HG02981 (cell line): Measurements from ENCODE around the gene SHISA5.
A peak's percentile ranks its signal among the peaks of the same experiment; 100 is the strongest.
"Not testable (repeated sequence)": the region's sequence is repeated elsewhere in the genome, so short reads cannot be mapped to it uniquely, and the experiment has no call there.

Experiments
- ATAC-seq: cut with Tn5 transposase; IDR thresholded peaks from one replicate; pipeline ENCODE4 v1.9.1; 2021; ENCODE audit warnings: mild to moderate bottlenecking, moderate library complexity; ENCODE audit not compliant: unreplicated experiment

SHISA5 gene

DNA sequence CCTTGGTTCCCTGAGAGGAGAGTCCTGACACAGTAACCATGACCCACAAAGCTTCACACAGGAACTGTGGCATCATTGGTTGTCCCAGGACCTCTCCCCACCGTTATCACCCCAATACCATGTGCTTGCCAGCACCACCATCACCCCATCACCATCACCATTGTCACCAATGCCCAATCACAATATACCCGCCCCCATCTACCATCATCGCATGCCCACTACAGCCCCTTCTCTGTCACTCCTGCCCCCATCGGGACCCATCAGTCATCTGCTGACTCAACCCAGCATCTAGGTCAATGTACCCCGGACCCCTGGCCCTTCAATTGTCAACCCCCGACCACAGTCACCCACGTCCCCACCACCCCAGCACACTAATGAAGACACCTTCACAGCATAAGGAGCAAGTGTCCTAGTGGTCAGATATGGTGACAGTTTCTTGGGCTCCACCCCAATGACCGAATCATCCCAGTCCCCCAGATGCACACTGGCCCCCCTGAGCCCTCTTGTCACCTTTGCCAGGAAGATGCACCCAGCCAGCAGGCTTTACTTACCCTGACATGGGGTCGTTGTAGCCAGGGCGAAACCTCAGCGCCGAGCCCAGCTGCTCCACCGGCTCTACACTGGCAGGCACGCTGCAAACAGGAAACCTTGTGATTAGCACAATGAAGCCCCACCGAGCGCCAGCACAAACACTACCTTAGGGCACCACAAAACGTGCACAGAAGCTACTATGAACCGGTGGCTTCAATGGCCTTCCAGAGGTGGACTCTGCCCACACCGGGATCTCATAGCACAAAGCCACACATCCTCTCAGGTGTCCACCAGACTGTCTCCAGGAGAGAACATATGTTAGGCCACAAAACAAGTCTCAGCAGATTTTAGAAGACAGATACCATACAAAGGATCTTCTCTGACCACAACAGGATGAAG, 25.1 kb downstream of the SHISA5 start:
- ATAC-seq = no peak

DNA sequence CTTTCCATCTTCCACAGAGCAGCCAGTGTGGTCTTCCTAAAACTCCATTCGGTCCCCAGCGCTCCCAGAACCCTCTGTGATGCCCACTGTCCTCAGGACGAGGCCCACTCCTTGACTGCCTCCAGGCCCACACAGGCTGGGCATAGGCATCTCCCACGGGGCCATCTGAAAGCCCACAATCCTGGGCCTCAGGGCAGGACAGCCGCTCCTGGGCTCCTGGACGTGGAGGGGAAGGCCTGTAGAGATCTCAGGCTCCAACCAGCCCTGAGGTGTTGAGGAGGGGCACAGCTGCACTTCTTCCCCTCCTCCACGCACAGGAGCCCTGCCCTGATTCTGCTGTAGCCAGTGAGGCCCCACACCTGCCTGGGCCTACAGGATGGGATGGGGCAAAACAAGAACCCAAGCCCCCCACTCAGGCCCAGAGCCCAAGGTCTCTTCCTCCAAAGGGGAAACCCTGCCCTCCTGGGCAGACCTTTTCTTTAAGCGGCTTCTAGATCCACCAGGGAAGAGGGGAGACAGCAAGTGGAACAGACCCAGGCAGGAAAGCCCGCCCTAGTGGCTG, 25.9 kb downstream of the SHISA5 start:
- no peak for ATAC-seq

DNA sequence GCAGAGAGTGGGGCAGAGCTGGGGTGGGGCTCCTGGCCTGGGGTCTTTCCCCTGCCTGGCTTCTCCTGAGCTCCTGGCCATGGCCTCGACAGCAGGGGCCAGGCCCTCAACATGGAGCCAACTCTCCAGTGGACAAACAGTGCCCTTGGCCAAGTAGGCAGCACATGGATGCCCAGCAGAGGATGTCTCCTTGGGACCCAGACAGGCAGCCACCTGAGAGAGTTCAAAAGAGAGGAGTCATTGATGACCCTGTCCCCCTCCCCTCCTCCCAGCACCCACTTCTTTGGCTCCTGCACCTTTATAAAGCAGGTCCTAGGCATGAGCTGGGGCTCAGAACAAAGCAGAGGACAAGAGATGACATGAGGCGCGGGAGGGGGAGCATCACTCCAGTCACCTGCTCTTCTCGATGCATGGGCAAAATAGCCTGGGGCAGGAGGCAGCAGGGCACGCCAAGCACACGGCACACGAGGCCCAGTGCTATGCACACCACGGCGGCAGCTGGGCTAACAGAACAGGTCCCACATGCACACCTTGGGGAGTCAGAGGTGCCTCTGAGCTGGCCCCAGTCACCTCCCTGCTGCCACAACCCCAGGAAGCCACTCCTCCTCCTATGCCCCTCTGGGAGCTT, 27.4 kb downstream of the SHISA5 start:
- ATAC-seq = no peak

- no peak for ATAC-seq
Measured at GRCh38 chr3:48475188-48475587, 28.8 kb downstream of the SHISA5 start.

GRCh38 chr3:48474619-48475018, 29.4 kb downstream of the SHISA5 start:
- no peak for ATAC-seq

DNA sequence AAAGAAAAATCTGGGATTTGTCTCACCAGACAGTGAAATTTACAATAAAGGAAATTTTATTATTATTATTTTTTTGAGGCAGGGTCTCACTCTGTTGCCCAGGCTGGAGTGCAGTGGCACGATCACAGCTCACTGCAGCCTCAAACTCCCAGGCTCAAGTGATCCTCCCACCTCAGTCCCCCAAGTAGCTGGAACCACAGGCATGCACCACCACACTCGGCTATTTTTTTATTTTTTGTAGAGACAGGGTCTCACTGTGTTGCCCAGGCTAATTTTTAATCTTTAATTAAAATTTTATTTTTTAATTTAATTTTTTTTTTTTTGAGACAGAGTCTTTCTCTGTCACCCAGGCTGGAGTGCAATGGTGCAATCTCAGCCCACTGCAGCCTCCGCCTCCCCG, 29.9 kb downstream of the SHISA5 start:
- ATAC-seq = not testable (repeated sequence)

- no peak for ATAC-seq
Measured at GRCh38 chr3:48473617-48473952, 30.4 kb downstream of the SHISA5 start.

- peak; percentile 82 for ATAC-seq
Measured at GRCh38 chr3:48472923-48473616, 30.9 kb downstream of the SHISA5 start.

- no peak for ATAC-seq
Measured at GRCh38 chr3:48472673-48472922, 31.4 kb downstream of the SHISA5 start.

GRCh38 chr3:48470286-48470685, 33.7 kb downstream of the SHISA5 start:
- no peak for ATAC-seq

GRCh38 chr3:48469046-48469915, 34.7 kb downstream of the SHISA5 start:
- no peak for ATAC-seq

DNA sequence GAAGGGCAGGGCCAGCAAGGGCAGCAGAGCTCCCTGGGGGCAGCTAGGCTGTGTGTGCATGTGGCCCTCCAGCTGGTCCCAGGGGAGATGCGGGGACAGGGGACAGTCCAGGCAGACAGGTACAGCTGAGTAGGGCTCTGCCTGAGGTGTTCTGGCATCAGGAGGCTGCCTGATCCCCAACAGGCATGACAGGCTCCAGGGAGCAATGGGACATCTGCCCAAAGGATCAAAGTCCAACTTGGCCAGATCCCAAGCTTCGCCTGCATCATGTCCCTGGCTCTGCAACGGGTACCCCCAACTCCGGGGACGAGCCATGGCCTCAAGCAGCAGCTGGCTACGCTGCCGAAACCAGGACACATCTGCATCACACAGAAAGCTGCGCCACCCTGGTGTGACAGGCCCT, 35.6 kb downstream of the SHISA5 start:
- no peak for ATAC-seq

GRCh38 chr3:48467473-48468267, 36.3 kb downstream of the SHISA5 start:
- ATAC-seq = no peak

DNA sequence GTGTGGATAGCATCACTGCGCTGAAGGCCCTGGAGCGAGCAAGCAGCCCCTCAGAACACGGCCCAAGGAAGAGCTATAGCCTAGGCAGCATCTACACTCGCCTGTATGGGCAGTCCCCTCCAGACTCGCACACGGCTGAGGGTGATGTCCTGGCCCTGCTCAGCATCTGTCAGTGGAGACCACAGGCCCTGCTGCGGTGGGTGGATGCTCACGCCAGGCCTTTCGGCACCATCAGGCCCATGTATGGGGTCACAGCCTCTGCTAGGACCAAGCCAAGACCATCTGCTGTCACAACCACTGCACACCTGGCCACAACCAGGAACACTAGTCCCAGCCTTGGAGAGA, 36.9 kb downstream of the SHISA5 start:
- ATAC-seq = no peak

- ATAC-seq = no peak
Measured at GRCh38 chr3:48466386-48467109, 37.4 kb downstream of the SHISA5 start.

- peak; percentile 79 for ATAC-seq
Measured at GRCh38 chr3:48465531-48466378, 38.2 kb downstream of the SHISA5 start.

DNA sequence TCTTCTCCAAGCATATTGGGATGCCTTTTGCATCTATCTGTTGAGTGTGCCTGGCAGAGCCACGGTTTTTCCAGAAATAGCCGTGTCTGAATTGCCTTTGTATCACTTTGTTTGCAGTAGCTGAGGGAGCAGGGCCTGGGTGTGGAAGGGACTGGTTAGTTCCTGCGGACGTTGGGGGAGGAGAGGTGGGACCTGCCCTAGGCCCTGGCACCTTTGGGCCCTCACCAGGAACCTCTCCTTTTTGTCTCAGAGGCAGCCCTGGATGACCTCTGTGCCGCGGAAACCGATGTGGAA, 38.8 kb downstream of the SHISA5 start:
- no peak for ATAC-seq

GRCh38 chr3:48464713-48465221, 39.2 kb downstream of the SHISA5 start:
- ATAC-seq = no peak

DNA sequence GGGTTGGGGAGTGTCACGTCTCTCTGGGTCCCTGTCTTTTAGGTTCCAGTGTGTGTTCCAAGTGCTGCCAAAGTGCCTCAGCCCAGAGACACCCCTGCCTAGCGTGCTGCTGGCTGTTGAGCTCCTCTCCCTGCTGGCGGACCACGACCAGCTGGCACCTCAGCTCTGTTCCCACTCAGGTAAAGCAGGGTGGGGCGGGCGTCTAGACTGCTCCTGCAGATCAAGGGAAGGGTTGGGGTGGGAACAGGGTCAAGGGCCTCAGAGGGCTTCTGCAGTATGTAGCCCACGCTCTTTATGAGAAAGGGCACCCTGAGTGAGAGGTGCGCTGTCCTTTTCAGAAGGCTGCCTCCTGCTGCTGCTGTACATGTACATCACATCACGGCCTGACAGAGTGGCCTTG, 40.3 kb downstream of the SHISA5 start:
- no peak for ATAC-seq
